Astrocyte (in vitro differentiated cells and primary cell): ENCODE results near the gene MYO15A.

Experiments
- CTCF ChIP-seq: IDR thresholded peaks from 2 replicates; pipeline ENCODE4 v1.5.1; 2011; ENCODE audit warnings: low read depth, mild to moderate bottlenecking, inconsistent platforms, low read length, moderate library complexity; ENCODE audit not compliant: insufficient read depth
- EZH2 ChIP-seq: IDR thresholded peaks from 2 replicates; pipeline ENCODE4 v1.6.1; 2012; ENCODE audit warnings: mild to moderate bottlenecking, low read length, inconsistent platforms; ENCODE audit not compliant: insufficient read depth

- TF ChIP-seq CTCF, result no peak
- no peak for TF ChIP-seq EZH2
Observed at GRCh38 chr17:18139498-18139897, 30.9 kb downstream of the MYO15A start.
